GM19240 (cell line): ENCODE measurements around the gene PRM2.
"Not testable (repeated sequence)": the region's sequence is repeated elsewhere in the genome, so short reads cannot be mapped to it uniquely, and the experiment has no call there.

Experiments
- DNase-seq: peaks from one replicate; pipeline ENCODE4 v3.0.0; 2011; ENCODE audit warnings: low spot score; ENCODE audit not compliant: insufficient read length

PRM2 gene

DNA sequence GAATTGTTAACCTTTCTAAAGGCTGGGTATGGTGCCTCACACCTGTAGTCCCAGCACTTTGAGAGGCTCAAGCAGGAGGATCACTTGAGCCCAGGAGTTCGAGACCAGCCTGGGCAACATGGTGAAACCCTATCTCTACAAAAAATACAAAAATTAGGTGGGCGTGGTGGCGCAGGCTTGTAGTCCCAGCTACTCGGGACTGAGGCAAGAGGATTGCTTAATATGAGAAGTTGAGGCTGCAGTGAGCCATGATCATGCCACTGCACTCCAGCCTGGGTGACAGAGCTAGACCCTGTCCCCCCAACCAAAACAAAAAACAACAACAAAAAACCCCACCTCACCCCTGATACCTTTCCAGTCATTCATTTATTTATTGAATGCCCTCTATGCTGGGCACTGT, 13.4 kb upstream of the PRM2 start:
- DNase-seq: not testable (repeated sequence)

DNA sequence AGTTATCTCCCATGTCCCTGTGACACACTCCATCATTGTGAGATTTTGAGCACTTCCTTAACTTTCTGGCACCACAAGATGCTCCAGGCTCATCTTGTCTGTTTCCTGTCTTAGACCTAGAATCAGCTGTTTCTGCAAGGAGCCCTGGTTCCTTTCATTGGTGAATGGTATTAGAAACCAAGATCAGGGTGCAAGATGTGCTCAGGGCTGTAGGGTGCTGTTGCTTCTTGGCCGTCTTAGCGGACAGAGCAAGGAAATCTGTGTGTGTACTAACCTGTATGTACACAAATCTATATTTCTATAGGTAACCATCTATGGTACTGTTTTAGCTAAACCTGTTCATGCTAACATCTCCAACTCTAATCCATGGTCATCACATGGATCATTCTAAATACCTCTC, 12.9 kb upstream of the PRM2 start:
- DNase-seq: no peak

- DNase-seq: no peak
These were observed 9.6 kb upstream of the PRM2 start for GRCh38 chr16:11285842-11286241.

DNA sequence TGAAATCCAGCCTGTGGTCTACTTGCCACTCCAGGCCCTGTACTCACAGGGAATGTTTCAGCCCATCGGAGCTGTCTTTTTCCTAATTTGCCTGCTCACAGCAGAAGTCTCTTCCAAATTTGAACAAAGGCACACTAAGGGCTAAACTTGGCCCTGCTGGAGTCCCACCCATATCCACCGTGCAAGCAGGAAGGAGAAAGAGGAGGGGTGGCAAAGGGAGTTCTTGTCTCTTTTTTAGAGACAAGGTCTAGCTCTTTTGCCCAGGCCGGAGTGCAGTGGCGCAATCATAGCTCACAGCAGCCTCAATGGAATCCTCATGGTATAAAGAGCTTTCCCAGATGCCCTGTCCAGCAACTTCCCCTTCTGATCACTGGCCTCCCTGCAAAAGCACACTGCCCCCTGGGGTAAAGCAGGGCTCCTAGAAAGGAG, 7.6 kb upstream of the PRM2 start:
- no peak for DNase-seq

GRCh38 chr16:11280616-11281522, 4.6 kb upstream of the PRM2 start, which contains the start of gene PRM1:
TSS of gene PRM1 (minus strand) at chr16:11281330. CDS start at chr16:11281238, 92 bp downstream.
- no peak for DNase-seq

- no peak for DNase-seq
These were observed 2.7 kb upstream of the PRM2 start for GRCh38 chr16:11278681-11279628.

DNA sequence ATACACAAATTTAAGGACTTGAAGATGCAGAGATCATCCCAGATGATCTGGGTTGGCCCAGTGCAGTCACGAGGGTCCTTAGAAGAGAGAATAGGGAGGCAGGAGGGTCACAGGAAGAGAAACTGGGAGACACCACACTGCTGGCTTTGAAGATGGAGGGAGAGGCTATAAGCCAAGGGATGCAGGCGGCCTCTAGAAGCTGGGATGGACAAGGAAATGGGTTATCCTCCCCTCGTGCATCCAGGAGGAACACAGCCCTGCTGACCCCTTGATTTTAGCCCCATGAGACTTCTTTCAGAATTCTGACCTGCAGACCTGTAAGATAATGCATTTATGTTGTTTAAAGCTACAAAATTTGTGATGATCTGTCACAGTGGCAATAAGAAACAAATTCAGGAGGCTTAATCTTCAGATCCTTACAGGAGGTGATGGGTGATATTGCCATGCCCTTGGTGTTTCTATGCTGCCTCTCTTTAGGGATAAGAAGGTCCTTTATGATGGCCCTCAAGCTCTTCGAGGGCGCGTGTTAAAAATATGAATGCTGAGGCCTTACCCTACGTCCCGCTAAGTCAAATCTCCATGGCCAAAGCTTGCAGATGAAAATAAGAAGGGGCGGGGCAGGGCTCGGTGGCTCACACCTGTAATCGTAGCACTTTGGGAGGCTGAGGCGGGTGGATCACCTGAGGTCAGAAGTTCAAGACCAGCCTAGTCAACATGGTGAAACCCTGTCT, 1.5 kb upstream of the PRM2 start:
- DNase-seq: no peak

DNA sequence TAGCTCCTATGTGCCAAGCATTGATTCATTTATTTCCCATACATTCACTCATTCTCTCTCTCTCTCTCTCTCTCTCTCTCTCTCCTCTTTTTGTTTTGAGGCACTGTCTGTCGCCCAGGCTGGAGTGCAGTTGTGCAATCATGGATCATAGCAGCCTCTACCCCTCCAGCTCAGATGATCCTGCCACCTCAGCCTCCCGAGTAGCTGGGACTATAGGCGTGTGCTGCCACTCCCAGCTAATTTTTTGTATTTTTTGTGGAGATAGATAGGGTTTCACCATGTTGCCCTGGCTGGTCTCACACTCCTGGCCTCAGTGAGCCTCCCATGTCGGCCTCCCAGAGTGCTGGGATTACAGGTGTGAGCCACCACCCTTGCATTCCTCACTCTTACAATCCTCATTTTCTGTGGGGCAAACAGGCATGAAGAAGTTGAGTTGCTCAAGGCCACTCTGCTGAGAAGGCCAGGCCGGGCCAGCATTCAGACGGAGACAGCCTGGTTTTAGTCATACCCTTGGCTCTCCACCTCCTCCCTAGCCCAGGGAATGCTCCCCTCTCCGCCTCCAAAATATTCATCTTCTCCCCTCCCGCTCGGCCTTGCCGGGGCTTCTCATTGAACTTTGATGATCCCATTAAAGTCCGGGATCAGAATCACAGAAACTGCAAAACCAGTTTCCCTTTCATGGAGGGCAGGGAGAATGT, 765 bp upstream of the PRM2 start:
- DNase-seq: no peak

GRCh38 chr16:11274964-11275363, 1.3 kb downstream of the PRM2 start:
- DNase-seq: no peak

DNA sequence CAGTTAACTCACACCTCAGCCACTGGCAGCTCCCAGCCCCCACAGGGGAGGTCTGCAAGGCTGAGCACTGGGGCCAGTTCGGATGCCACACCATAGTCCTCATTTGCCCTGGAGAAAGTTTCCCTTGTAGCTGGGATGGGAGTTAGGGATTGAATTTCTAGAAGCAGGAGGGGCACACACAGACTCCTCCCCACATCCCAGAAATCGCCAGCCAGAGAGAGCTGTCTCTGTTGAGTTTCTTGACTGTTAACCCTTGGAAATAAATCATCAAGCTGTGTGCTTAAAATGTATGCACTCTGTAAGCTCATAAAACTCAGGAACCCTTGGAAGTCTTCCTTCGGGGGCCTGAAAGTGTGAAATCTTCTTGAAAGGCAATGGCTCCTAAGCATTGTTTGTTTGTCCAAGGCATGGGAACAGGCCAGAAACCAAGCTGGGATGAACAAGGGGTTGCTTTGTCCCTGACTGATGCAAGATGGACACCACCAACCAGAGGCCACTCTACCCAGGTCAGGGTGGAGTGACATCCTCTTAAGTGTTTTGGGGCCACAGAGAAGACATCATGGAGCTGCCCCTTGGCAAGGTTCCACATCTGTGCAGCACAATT, 2.5 kb downstream of the PRM2 start:
- DNase-seq: no peak

DNA sequence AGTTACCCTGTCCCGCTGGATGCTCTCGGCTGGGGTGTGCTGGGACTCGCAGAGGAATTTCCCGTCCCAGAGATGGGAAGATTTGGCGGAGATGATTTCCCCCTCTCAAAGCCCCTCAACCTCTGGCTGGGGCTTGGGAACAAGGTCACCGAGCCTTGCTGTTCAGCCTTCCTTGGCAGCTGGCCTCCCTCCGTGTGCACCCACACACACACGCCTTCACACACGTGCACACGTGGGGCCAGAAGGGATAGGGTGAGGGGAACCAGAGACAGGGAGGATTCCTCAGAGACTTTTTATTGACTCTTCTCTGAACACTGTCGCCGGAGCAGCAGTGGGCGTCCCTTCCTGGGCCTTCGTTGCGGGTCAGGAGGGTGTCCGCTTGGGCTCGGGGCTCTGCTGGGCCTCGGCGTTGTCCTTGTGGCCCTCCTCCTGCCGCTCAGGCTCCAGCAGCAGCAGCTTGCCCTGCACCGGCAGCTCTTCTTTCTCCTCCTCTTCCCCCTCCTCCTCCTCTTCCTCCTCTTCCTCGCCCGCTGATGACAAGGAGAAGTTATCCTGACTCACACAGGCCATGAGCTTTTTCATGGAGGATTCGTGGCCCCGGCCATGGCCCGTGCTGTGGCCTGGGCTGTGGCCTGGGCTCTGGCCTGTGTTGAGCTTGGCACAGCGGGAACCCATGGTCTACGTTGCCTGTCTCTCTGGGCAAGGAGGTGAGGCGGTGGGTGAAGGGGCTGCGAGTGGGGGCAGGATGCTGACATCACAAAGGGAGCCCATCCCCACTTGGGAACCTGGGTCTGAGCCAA, 3.2 kb downstream of the PRM2 start, which contains the start of gene PRM3:
PRM3 (minus strand) TSS at position 709 of the 800 bp plus-strand sequence; CDS start at position 675, 34 bp downstream.
- no peak for DNase-seq

GRCh38 chr16:11272484-11272883, 3.8 kb downstream of the PRM2 start:
- DNase-seq: no peak

- DNase-seq: no peak
These were observed 4.7 kb downstream of the PRM2 start for GRCh38 chr16:11271610-11272009.

GRCh38 chr16:11270602-11271162, 5.6 kb downstream of the PRM2 start:
- no peak for DNase-seq

GRCh38 chr16:11268921-11269375, 7.3 kb downstream of the PRM2 start, which contains the start of gene TNP2:
TSS of gene TNP2 (minus strand) at chr16:11269325. CDS start at chr16:11269262, 63 bp downstream.
- DNase-seq: no peak

DNA sequence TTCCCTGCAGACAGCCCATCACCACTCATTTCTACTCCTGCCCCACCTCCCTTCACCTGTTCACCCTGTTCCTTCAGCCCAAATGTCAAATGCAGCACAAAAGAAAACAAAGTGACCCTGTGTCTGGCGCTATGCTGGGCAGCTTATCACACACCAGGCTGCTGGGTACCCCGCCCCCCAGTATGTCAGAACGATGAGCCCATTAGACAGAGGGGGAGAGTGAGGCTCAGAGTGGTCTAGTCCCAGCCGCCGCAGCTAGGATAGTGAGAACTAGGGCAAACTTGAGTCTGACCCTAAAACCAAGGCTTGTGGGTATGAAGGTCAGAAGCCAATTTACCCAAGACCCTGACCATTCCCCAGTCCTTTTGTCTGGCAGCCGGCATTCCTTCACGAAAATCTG, 11.2 kb downstream of the PRM2 start:
- DNase-seq: no peak

DNA sequence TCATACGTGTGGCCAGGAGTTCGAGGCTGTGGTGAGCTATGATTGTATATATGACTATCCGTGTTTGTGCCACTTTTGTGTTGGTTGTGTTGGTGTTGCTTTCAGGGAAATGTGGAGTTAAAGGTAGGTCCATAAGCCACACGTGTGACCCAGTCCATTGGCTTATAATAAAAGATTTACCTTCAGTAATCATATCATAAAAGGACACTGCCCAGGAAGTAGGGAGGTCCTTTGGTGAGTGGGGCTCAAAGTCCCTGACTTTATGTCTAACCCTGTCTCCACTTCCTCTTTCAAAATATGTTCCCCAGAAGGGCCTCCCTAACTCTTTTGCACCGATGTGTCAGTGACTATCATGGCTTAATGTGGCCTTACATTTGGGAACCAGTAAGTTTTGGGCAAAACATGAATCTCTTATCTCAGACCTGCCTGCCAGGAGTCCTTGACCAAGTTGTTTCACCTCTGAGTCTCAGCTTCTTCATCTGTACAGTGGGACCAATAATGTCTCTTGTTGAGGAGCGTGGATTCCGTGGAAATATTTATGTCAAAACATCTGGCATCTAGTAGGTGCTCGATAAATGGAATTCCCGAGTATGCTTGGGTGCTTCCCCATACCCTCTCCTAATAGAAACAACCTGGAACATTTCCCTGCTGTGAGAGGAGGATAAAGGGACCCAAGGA, 12.0 kb downstream of the PRM2 start:
- DNase-seq: no peak

DNA sequence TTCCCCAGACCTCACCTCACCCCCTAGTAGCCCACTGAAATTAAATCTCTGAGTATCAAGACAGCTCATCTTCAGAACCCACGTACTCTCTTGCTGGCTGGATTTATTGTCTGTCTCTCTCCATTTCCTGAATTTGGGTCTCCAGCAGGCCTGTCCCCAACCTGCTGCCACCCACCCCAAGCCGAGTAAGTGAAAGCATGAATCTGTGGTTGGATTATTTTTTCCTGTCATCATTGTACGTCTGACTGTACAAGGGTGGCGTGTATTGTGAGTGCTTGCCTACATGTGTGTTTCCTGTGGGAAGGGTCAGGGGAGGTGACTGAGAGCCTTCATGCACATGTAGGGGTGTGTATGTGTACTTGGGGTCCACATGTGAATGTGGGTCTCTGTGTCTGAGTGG, 12.5 kb downstream of the PRM2 start:
- DNase-seq: no peak
